ENCODE data around the gene LDLR.

GRCh38 chr19:11058246-11059030 lies 30.8 kb upstream of the LDLR start:
- TF ChIP-seq CTCF (IDR thresholded peaks at IDR 0.05; ENCODE audit: low read depth, low read length) (no peak), POLR2A (IDR thresholded peaks at IDR 0.05; ENCODE audit: extremely low read depth, insufficient read length) (no peak), MAX (IDR thresholded peaks at IDR 0.05; ENCODE audit: low read depth, low read length) (no peak)

All from NB4 (cell line).